ENCODE data around the gene CCDC88C. TPM values are rescaled to one million over a fixed set of nuclear protein-coding genes. Genes with fewer than 3 reads are reported as not detected.

CCDC88C gene
- total RNA-seq, 1 experiment from 2014 or later, result 33.2 TPM

DNA sequence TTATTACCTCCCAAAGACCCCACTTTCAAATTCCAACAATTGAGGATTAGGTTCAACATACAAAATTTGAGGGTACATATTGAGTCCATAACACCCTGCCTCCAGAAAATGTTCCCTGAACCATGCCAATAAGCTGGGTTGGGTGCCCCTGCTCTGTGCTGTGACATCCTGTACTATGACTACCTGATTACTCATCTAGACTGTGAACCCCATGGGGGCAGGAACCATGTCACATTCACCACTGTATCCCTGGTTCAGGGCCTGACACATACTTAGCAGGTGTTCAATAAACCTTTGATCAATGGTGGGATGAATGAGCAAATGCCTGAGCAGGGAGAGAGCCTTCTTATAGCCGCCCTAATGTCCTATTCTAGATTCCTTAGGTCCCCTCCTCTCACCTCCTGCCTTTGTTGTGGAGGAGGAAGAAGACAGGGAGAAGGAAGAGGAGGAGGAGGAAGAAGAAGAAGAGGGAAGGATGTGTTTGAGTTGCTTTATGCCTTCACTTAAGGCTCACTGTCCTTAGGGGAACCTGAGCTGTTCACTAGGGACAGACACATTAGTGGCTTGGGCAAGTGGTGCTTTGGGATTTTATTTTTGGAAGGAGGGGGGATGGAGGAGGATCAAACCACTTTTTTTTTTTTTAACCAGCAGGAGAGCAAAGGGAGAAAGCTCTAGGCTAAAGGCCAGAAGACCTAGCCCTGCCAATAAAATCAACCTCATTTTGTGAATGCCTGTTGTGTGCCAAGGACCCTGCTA lies 194.4 kb downstream of the CCDC88C start:
- Mint-ChIP-seq H3K9me3 (ENCODE audit: low read depth, unreplicated experiment) (no peaks in the 10 kb centered on the region), H3K27me3 (ENCODE audit: unreplicated experiment) (no peaks in the 10 kb centered on the region), H3K4me1 (ENCODE audit: low read depth, unreplicated experiment) (no peaks in the 10 kb centered on the region), H3K27ac (ENCODE audit: unreplicated experiment) (no peak overlapping the region), H3K4me3 (ENCODE audit: low read depth, unreplicated experiment) (no peak overlapping the region), H3K36me3 (ENCODE audit: insufficient read depth, unreplicated experiment) (no peaks in the 10 kb centered on the region)
- CTCF ChIA-PET, result interaction anchor here (1.0 kb wide), 1 partner anchor 20 kb away, joined by 3 read pairs; no protein-coding TSS in a partner anchor
- BruUV-seq (replicated peaks), result no TSS peak
- intact Hi-C loops (cut with micrococcal nuclease; ENCODE audit: unreplicated experiment), result no loop called here
- TF ChIP-seq CTCF (IDR thresholded peaks at IDR 0.05; ENCODE audit: unreplicated experiment), result no peak
- no peak for DNase-seq

Other genes with a start within 250 kb of the CCDC88C start
- not detected in 2 replicates for gene GPR68, start 173.1 kb downstream of the CCDC88C start, total RNA-seq (2022)
- gene PPP4R3A, start 92.5 kb upstream of the CCDC88C start, total RNA-seq (2022), result 71.9 and 82.2 TPM in 2 replicates

All from Calu3 (cell line).